RWPE2 (cell line): ENCODE results near the gene MTMR11.
"Not testable (repeated sequence)": the region's sequence is repeated elsewhere in the genome, so short reads cannot be mapped to it uniquely, and the experiment has no call there.

Experiments used
- ATAC-seq: fragments of 200-7000 bp; cut with Tn5 transposase; 3 replicates; pipeline ENCODE4 v1.9.1; 2021; ENCODE audit warnings: low read depth
- DNase-seq: peaks from one replicate; pipeline ENCODE4 v3.0.0-alpha.2; 2020; ENCODE audit warnings: low spot score
- H3K27ac ChIP-seq: fragments of 450-650 bp; 2 replicates; pipeline ENCODE4 v1.5.1; 2017; ENCODE audit warnings: mild to moderate bottlenecking; ENCODE audit not compliant: poor library complexity, severe bottlenecking
- H3K27me3 ChIP-seq: fragments of 250-450 bp; sonication (Bioruptor Pico); 2 replicates; pipeline ENCODE4 v1.5.1; 2021; ENCODE audit warnings: mild to moderate bottlenecking, moderate library complexity; ENCODE audit not compliant: insufficient read depth, poor library complexity, severe bottlenecking
- H3K36me3 ChIP-seq: fragments of 250-450 bp; sonication (Bioruptor Pico); 2 replicates; pipeline ENCODE4 v1.5.1; 2020; ENCODE audit warnings: low read depth, mild to moderate bottlenecking, moderate library complexity
- H3K4me1 ChIP-seq: fragments of 250-450 bp; sonication (Bioruptor Pico); 2 replicates; pipeline ENCODE4 v1.5.1; 2021; ENCODE audit warnings: mild to moderate bottlenecking, moderate library complexity; ENCODE audit not compliant: insufficient read depth, poor library complexity, severe bottlenecking
- H3K4me3 ChIP-seq: fragments of 250-450 bp; sonication (Bioruptor Pico); 2 replicates; pipeline ENCODE4 v1.5.1; 2021; ENCODE audit warnings: mild to moderate bottlenecking, moderate library complexity; ENCODE audit not compliant: severe bottlenecking
- H3K9me3 ChIP-seq: fragments of 250-450 bp; sonication (Bioruptor Pico); 2 replicates; pipeline ENCODE4 v1.5.1; 2021; ENCODE audit warnings: mild to moderate bottlenecking, moderate library complexity; ENCODE audit not compliant: severe bottlenecking
- CTCF ChIP-seq: fragments of 450-650 bp; IDR thresholded peaks from one replicate; pipeline ENCODE4 v1.5.1; 2017; ENCODE audit warnings: mild to moderate bottlenecking, moderate library complexity; ENCODE audit not compliant: poor library complexity, severe bottlenecking

MTMR11 gene

GRCh38 chr1:149965440-149965839, 28.8 kb upstream of the MTMR11 start:
- Histone ChIP-seq H3K36me3 (peaks cover 75% of the 10 kb centered on the region), H3K4me3 (no peak overlapping the region), H3K27me3 (no peaks in the 10 kb centered on the region), H3K27ac (no peak overlapping the region), H3K4me1 (no peaks in the 10 kb centered on the region), H3K9me3 (no peaks in the 10 kb centered on the region)
- ATAC-seq (no peak), DNase-seq (no peak)
- no peak for TF ChIP-seq CTCF

- Histone ChIP-seq H3K4me3 (no peak overlapping the region), H3K9me3 (no peaks in the 10 kb centered on the region), H3K27ac (no peak overlapping the region), H3K4me1 (no peaks in the 10 kb centered on the region), H3K27me3 (no peaks in the 10 kb centered on the region), H3K36me3 (peaks cover 67% of the 10 kb centered on the region)
- TF ChIP-seq CTCF: no peak
- ATAC-seq: no peak
- no peak for DNase-seq
Observed at GRCh38 chr1:149963358-149963757, 26.7 kb upstream of the MTMR11 start.

- no peak for TF ChIP-seq CTCF
- no peaks in the 10 kb centered on the region for H3K9me3 ChIP-seq
- ATAC-seq: no peak
- no peaks in the 10 kb centered on the region for H3K4me1 ChIP-seq
- DNase-seq: no peak
- peaks cover 70% of the 10 kb centered on the region for H3K36me3 ChIP-seq
- H3K27me3 ChIP-seq: no peaks in the 10 kb centered on the region
- no peak overlapping the region for H3K4me3 ChIP-seq
- no peak overlapping the region for H3K27ac ChIP-seq
Observed at GRCh38 chr1:149962736-149963135, 26.1 kb upstream of the MTMR11 start.

GRCh38 chr1:149962039-149962647, 25.5 kb upstream of the MTMR11 start:
- H3K9me3 ChIP-seq: no peaks in the 10 kb centered on the region
- peaks cover 67% of the 10 kb centered on the region for H3K36me3 ChIP-seq
- peak; percentile 68; the same call in 2 of the 3 replicates for ATAC-seq
- H3K4me3 ChIP-seq: no peak overlapping the region
- no peak overlapping the region for H3K27ac ChIP-seq
- H3K4me1 ChIP-seq: no peaks in the 10 kb centered on the region
- DNase-seq: no peak
- H3K27me3 ChIP-seq: no peaks in the 10 kb centered on the region
- peak; percentile 88 for TF ChIP-seq CTCF

- H3K36me3 ChIP-seq: peaks cover 32% of the 10 kb centered on the region
- H3K4me1 ChIP-seq, H3K27ac ChIP-seq, H3K9me3 ChIP-seq, DNase-seq, ATAC-seq, H3K27me3 ChIP-seq, H3K4me3 ChIP-seq: not testable (repeated sequence)
Observed at GRCh38 chr1:149957548-149957947, 20.9 kb upstream of the MTMR11 start.
